CD4-positive, CD25-positive, alpha-beta regulatory T cell (primary cell): ENCODE results near the gene AGPAT4. TPM values are rescaled to one million over a fixed set of nuclear protein-coding genes. Genes with fewer than 3 reads are reported as not detected.
A peak's percentile ranks its signal among the peaks of the same experiment; 100 is the strongest.

ENCODE experiments used
- ATAC-seq, 2 donors: fragments of 150-1000 bp; cut with Tn5 transposase; one replicate each; pipeline ENCODE4 v1.10.0; 2021; ENCODE audit warnings: low read depth in 2 of 2, moderate number of reproducible peaks in 2 of 2, moderate library complexity in 1 of 2
- DNase-seq, 3 donors: peaks; one replicate each; pipeline versions ENCODE4 v3.0.0 to v3.0.0-alpha.2; 2012 to 2022; ENCODE audit warnings: mixed read lengths in 1 of 3
- H3K27ac ChIP-seq: one replicate; pipeline ENCODE4 v1.7.0; 2013; ENCODE audit warnings: mild to moderate bottlenecking, low read length; ENCODE audit not compliant: insufficient read depth, poor library complexity, severe bottlenecking
- H3K27me3 ChIP-seq: one replicate; pipeline ENCODE4 v1.7.0; 2013; ENCODE audit warnings: low read length; ENCODE audit not compliant: control insufficient read depth, insufficient read depth
- H3K36me3 ChIP-seq: one replicate; pipeline ENCODE4 v1.7.0; 2013; ENCODE audit warnings: mild to moderate bottlenecking, low read length, moderate library complexity; ENCODE audit not compliant: control insufficient read depth, insufficient read depth
- H3K4me1 ChIP-seq: 2 replicates; pipeline ENCODE4 v1.7.0; 2013; ENCODE audit warnings: mild to moderate bottlenecking, low read length; ENCODE audit not compliant: insufficient read depth, control insufficient read depth, poor library complexity, severe bottlenecking
- H3K4me3 ChIP-seq: one replicate; pipeline ENCODE4 v1.7.0; 2013; ENCODE audit warnings: low read depth, mild to moderate bottlenecking, low read length, moderate library complexity
- H3K9me3 ChIP-seq, 2 experiments: 1 replicate in 1 of 2; 2 replicates in 1 of 2; pipeline ENCODE4 v1.7.0; 2013; ENCODE audit warnings: low read length in 2 of 2, mild to moderate bottlenecking in 1 of 2, moderate library complexity in 1 of 2; ENCODE audit not compliant: control insufficient read depth in 2 of 2
- H3K27ac Mint-ChIP-seq, 3 donors: one replicate each; pipeline ENCODE4 v1.8.0; 2020 to 2022; ENCODE audit warnings: mild to moderate bottlenecking in 3 of 3, mixed read lengths in 3 of 3, moderate library complexity in 2 of 3
- H3K27me3 Mint-ChIP-seq: one replicate; pipeline ENCODE4 v1.8.0; 2022; ENCODE audit warnings: mild to moderate bottlenecking, mixed read lengths
- H3K36me3 Mint-ChIP-seq: one replicate; pipeline ENCODE4 v1.8.0; 2020; ENCODE audit warnings: mixed read lengths
- H3K4me1 Mint-ChIP-seq, 4 donors: one replicate each; pipeline ENCODE4 v1.8.0; 2020 to 2022; ENCODE audit warnings: mixed read lengths in 4 of 4, mild to moderate bottlenecking in 1 of 4
- H3K4me3 Mint-ChIP-seq, 4 donors: one replicate each; pipeline ENCODE4 v1.8.0; 2020 to 2022; ENCODE audit warnings: mild to moderate bottlenecking in 4 of 4, mixed read lengths in 4 of 4, moderate library complexity in 3 of 4
- H3K9me3 Mint-ChIP-seq, 7 donors: one replicate each; pipeline ENCODE4 v1.8.0; 2020 to 2022; ENCODE audit warnings: mixed read lengths in 7 of 7, mild to moderate bottlenecking in 3 of 7, moderate library complexity in 2 of 7
- polyA plus RNA-seq, 4 donors: library from polyadenylated mRNA; unstranded; fragments of 300-500 nt; fragmentation: Illumina TruSeq; gene quantifications; one replicate each; pipeline ENCODE4 v1.2.3, GENCODE V29; 2021
- total RNA-seq: library from RNA; stranded (reverse); gene quantifications from one replicate; pipeline ENCODE4 v1.2.3, GENCODE V29; 2022

AGPAT4 gene
- total and polyA plus RNA-seq, 5 donors from 2014 or later, result 2.4 to 14.6 (median 4.1) TPM

- peaks cover 5% of the 10 kb centered on the region for H3K36me3 Mint-ChIP-seq
- ATAC-seq, result no peak
- Histone ChIP-seq H3K4me1 (no peaks in the 10 kb centered on the region), H3K27me3 (no peaks in the 10 kb centered on the region), H3K36me3 (no peaks in the 10 kb centered on the region), H3K4me3 (no peak overlapping the region), H3K9me3 (no peaks in the 10 kb centered on the region), H3K27ac (no peak overlapping the region)
- peak overlapping the region in 1 of 3 donors; percentile 13 for H3K27ac Mint-ChIP-seq
- H3K9me3 Mint-ChIP-seq, result peaks cover 0 to 1% (median 0%) of the 10 kb centered on the region in 7 donors
- H3K27me3 Mint-ChIP-seq, result no peaks in the 10 kb centered on the region
- peaks cover 0 to 12% (median 3%) of the 10 kb centered on the region in 4 donors for H3K4me1 Mint-ChIP-seq
- DNase-seq, result no peak
- no peak overlapping the region for H3K4me3 Mint-ChIP-seq
Observed at GRCh38 chr6:161239001-161239400, 34.9 kb downstream of the AGPAT4 start.

- DNase-seq, result no peak
- Mint-ChIP-seq H3K4me1 (peaks cover 0 to 11% (median 3%) of the 10 kb centered on the region in 4 donors), H3K9me3 (peaks cover 0 to 1% (median 0%) of the 10 kb centered on the region in 7 donors), H3K27me3 (no peaks in the 10 kb centered on the region), H3K4me3 (no peak overlapping the region), H3K36me3 (no peaks in the 10 kb centered on the region), H3K27ac (peak overlapping the region in 1 of 3 donors; percentile 13)
- Histone ChIP-seq H3K27ac (no peak overlapping the region), H3K27me3 (no peaks in the 10 kb centered on the region), H3K36me3 (no peaks in the 10 kb centered on the region), H3K9me3 (no peaks in the 10 kb centered on the region), H3K4me3 (no peak overlapping the region), H3K4me1 (no peaks in the 10 kb centered on the region)
- no peak for ATAC-seq
Observed at GRCh38 chr6:161238500-161238899, 35.4 kb downstream of the AGPAT4 start.

GRCh38 chr6:161238081-161238480, 35.8 kb downstream of the AGPAT4 start:
- H3K4me1 Mint-ChIP-seq, result peaks cover 0 to 11% (median 3%) of the 10 kb centered on the region in 4 donors

GRCh38 chr6:161237176-161237575, 36.7 kb downstream of the AGPAT4 start:
- no peak for DNase-seq
- H3K27ac Mint-ChIP-seq, result no peak overlapping the region

More at GRCh38 chr6:161238081-161238480, 35.8 kb downstream of the AGPAT4 start:
- H3K36me3 ChIP-seq, result no peaks in the 10 kb centered on the region
- no peaks in the 10 kb centered on the region for H3K36me3 Mint-ChIP-seq
- H3K9me3 Mint-ChIP-seq, result peaks cover 0 to 1% (median 0%) of the 10 kb centered on the region in 7 donors
- no peak overlapping the region for H3K27ac ChIP-seq
- no peak for ATAC-seq
- no peaks in the 10 kb centered on the region for H3K4me1 ChIP-seq
- H3K27me3 ChIP-seq, result no peaks in the 10 kb centered on the region
- no peak overlapping the region for H3K27ac Mint-ChIP-seq
- no peak overlapping the region for H3K4me3 ChIP-seq
- no peak overlapping the region for H3K4me3 Mint-ChIP-seq
- DNase-seq, result no peak
- H3K9me3 ChIP-seq, result no peaks in the 10 kb centered on the region
- H3K27me3 Mint-ChIP-seq, result no peaks in the 10 kb centered on the region

GRCh38 chr6:161235776-161236633, 37.9 kb downstream of the AGPAT4 start:
- H3K36me3 Mint-ChIP-seq, result peaks cover 5% of the 10 kb centered on the region
- H3K4me1 Mint-ChIP-seq, result peaks cover 0 to 14% (median 3%) of the 10 kb centered on the region in 4 donors
- ATAC-seq (no peak), DNase-seq (peak in 1 of 3 donors; percentile 26)
- H3K27me3 Mint-ChIP-seq, result no peaks in the 10 kb centered on the region
- H3K27ac Mint-ChIP-seq, result peak overlapping the region in 1 of 3 donors; percentile 75
- no peaks in the 10 kb centered on the region for H3K4me1 ChIP-seq
- H3K9me3 ChIP-seq, result no peaks in the 10 kb centered on the region
- H3K27ac ChIP-seq, result no peak overlapping the region
- H3K36me3 ChIP-seq, result no peaks in the 10 kb centered on the region
- no peaks in the 10 kb centered on the region for H3K27me3 ChIP-seq
- no peak overlapping the region for H3K4me3 ChIP-seq
- H3K9me3 Mint-ChIP-seq, result peaks cover 0 to 1% (median 0%) of the 10 kb centered on the region in 7 donors
- H3K4me3 Mint-ChIP-seq, result no peak overlapping the region

More at GRCh38 chr6:161237176-161237575, 36.7 kb downstream of the AGPAT4 start:
- Mint-ChIP-seq H3K9me3 (peaks cover 0 to 1% (median 0%) of the 10 kb centered on the region in 7 donors), H3K27me3 (no peaks in the 10 kb centered on the region), H3K4me3 (no peak overlapping the region), H3K4me1 (peaks cover 0 to 11% (median 3%) of the 10 kb centered on the region in 4 donors), H3K36me3 (no peaks in the 10 kb centered on the region)
- Histone ChIP-seq H3K4me3 (no peak overlapping the region), H3K9me3 (no peaks in the 10 kb centered on the region), H3K27ac (no peak overlapping the region), H3K4me1 (no peaks in the 10 kb centered on the region), H3K27me3 (no peaks in the 10 kb centered on the region), H3K36me3 (no peaks in the 10 kb centered on the region)
- no peak for ATAC-seq

GRCh38 chr6:161233986-161234661, 39.7 kb downstream of the AGPAT4 start:
- Histone ChIP-seq H3K4me1 (no peaks in the 10 kb centered on the region), H3K9me3 (no peaks in the 10 kb centered on the region), H3K36me3 (no peaks in the 10 kb centered on the region), H3K27ac (no peak overlapping the region), H3K27me3 (no peaks in the 10 kb centered on the region), H3K4me3 (no peak overlapping the region)
- no peaks in the 10 kb centered on the region for H3K27me3 Mint-ChIP-seq
- H3K4me1 Mint-ChIP-seq, result peaks cover 0 to 14% (median 3%) of the 10 kb centered on the region in 4 donors
- no peak overlapping the region for H3K4me3 Mint-ChIP-seq
- peaks cover 9% of the 10 kb centered on the region for H3K36me3 Mint-ChIP-seq
- DNase-seq (no peak), ATAC-seq (no peak)
- no peak overlapping the region for H3K27ac Mint-ChIP-seq
- peaks cover 0 to 1% (median 0%) of the 10 kb centered on the region in 7 donors for H3K9me3 Mint-ChIP-seq

GRCh38 chr6:161232467-161232866, 41.4 kb downstream of the AGPAT4 start:
- Mint-ChIP-seq H3K9me3 (peaks cover 0 to 1% (median 0%) of the 10 kb centered on the region in 7 donors), H3K27me3 (no peaks in the 10 kb centered on the region), H3K36me3 (peaks cover 11% of the 10 kb centered on the region), H3K27ac (no peak overlapping the region), H3K4me1 (peaks cover 5 to 15% (median 8%) of the 10 kb centered on the region in 4 donors), H3K4me3 (no peak overlapping the region)
- H3K36me3 ChIP-seq, result no peaks in the 10 kb centered on the region
- DNase-seq (no peak), ATAC-seq (no peak)
- H3K4me1 ChIP-seq, result no peaks in the 10 kb centered on the region
- no peaks in the 10 kb centered on the region for H3K9me3 ChIP-seq
- H3K27ac ChIP-seq, result no peak overlapping the region
- no peak overlapping the region for H3K4me3 ChIP-seq
- no peaks in the 10 kb centered on the region for H3K27me3 ChIP-seq
